ENCODE results near the gene CAPN3.

GRCh38 chr15:42352401-42352800, 6.9 kb upstream of the CAPN3 start:
- TF ChIP-seq, protein P1, sequence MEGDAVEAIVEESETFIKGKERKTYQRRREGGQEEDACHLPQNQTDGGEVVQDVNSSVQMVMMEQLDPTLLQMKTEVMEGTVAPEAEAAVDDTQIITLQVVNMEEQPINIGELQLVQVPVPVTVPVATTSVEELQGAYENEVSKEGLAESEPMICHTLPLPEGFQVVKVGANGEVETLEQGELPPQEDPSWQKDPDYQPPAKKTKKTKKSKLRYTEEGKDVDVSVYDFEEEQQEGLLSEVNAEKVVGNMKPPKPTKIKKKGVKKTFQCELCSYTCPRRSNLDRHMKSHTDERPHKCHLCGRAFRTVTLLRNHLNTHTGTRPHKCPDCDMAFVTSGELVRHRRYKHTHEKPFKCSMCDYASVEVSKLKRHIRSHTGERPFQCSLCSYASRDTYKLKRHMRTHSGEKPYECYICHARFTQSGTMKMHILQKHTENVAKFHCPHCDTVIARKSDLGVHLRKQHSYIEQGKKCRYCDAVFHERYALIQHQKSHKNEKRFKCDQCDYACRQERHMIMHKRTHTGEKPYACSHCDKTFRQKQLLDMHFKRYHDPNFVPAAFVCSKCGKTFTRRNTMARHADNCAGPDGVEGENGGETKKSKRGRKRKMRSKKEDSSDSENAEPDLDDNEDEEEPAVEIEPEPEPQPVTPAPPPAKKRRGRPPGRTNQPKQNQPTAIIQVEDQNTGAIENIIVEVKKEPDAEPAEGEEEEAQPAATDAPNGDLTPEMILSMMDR (conservative IDR thresholded peaks at IDR 0.05; ENCODE audit: low read depth in 2 of 2), result no peak
- TF ChIP-seq EZH2 (IDR thresholded peaks at IDR 0.05; ENCODE audit: low read depth, unreplicated experiment), result no peak
- no peak for TF ChIP-seq POLR2AphosphoS5 (IDR thresholded peaks at IDR 0.05; ENCODE audit: low read depth)
- TF ChIP-seq EZH2phosphoT487 (IDR thresholded peaks at IDR 0.05; ENCODE audit: unreplicated experiment), result no peak
- TF ChIP-seq ZNF114 (CRISPR knock-in tag; IDR thresholded peaks at IDR 0.05), result no peak
- no peak for TF ChIP-seq NANOG (IDR thresholded peaks at IDR 0.05; ENCODE audit: borderline replicate concordance)

Measured in GM23338 (cell line).